ENCODE measurements around the gene FAM83D.

GRCh38 chr20:38965264-38965663 is 39.0 kb downstream of the FAM83D start:
- TF ChIP-seq, protein P1, sequence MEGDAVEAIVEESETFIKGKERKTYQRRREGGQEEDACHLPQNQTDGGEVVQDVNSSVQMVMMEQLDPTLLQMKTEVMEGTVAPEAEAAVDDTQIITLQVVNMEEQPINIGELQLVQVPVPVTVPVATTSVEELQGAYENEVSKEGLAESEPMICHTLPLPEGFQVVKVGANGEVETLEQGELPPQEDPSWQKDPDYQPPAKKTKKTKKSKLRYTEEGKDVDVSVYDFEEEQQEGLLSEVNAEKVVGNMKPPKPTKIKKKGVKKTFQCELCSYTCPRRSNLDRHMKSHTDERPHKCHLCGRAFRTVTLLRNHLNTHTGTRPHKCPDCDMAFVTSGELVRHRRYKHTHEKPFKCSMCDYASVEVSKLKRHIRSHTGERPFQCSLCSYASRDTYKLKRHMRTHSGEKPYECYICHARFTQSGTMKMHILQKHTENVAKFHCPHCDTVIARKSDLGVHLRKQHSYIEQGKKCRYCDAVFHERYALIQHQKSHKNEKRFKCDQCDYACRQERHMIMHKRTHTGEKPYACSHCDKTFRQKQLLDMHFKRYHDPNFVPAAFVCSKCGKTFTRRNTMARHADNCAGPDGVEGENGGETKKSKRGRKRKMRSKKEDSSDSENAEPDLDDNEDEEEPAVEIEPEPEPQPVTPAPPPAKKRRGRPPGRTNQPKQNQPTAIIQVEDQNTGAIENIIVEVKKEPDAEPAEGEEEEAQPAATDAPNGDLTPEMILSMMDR (conservative IDR thresholded peaks at IDR 0.05 in 1 of 2, IDR thresholded peaks at IDR 0.05 in 1 of 2; ENCODE audit: extremely low read depth in 1 of 2, insufficient read depth in 1 of 2, low read depth in 1 of 2, low read length in 2 of 2): no peak
- no peak for TF ChIP-seq EZH2 (IDR thresholded peaks at IDR 0.05; ENCODE audit: borderline replicate concordance, low read length)

All from mammary epithelial cell (primary cell).